Endothelial cell (in vitro differentiated cells): Measurements from ENCODE around the gene CACNA1C. TPM values are rescaled to one million over a fixed set of nuclear protein-coding genes. Genes with fewer than 3 reads are reported as not detected.
"Not testable (repeated sequence)": the region's sequence is repeated elsewhere in the genome, so short reads cannot be mapped to it uniquely, and the experiment has no call there.

Experiments
- DNase-seq: peaks from one replicate; pipeline ENCODE4 v3.0.0; 2021; ENCODE audit warnings: low spot score
- H3K27ac Mint-ChIP-seq: one replicate; pipeline ENCODE4 v1.8.0; 2021; ENCODE audit warnings: mixed read lengths, inconsistent platforms; ENCODE audit not compliant: unreplicated experiment
- H3K27me3 Mint-ChIP-seq: one replicate; pipeline ENCODE4 v1.8.0; 2021; ENCODE audit warnings: mild to moderate bottlenecking, moderate library complexity, mixed read lengths, inconsistent platforms; ENCODE audit not compliant: unreplicated experiment
- H3K36me3 Mint-ChIP-seq: one replicate; pipeline ENCODE4 v1.8.0; 2021; ENCODE audit warnings: mild to moderate bottlenecking, low read depth, mixed read lengths, inconsistent platforms; ENCODE audit not compliant: unreplicated experiment
- H3K4me1 Mint-ChIP-seq: one replicate; pipeline ENCODE4 v1.8.0; 2021; ENCODE audit warnings: mild to moderate bottlenecking, mixed read lengths, inconsistent platforms; ENCODE audit not compliant: unreplicated experiment
- H3K4me3 Mint-ChIP-seq: one replicate; pipeline ENCODE4 v1.8.0; 2021; ENCODE audit warnings: mild to moderate bottlenecking, mixed read lengths, inconsistent platforms; ENCODE audit not compliant: unreplicated experiment
- H3K9me3 Mint-ChIP-seq: one replicate; pipeline ENCODE4 v1.8.0; 2021; ENCODE audit warnings: mixed read lengths, inconsistent platforms; ENCODE audit not compliant: unreplicated experiment
- CTCF ChIP-seq: fragments of 200-600 bp; sonication (generic); IDR thresholded peaks from one replicate; pipeline ENCODE4 v1.5.0; 2021; ENCODE audit warnings: antibody characterized with exemption; ENCODE audit not compliant: unreplicated experiment
- total RNA-seq: library from RNA; stranded (reverse); fragmentation: NEBNext Ultra II Directional; extraction: Animal tissue kit (Norgen Biotek cat#: 25700); gene quantifications from one replicate; pipeline ENCODE4 v1.2.1, GENCODE V29; 2021; ENCODE audit not compliant: unreplicated experiment

The CACNA1C gene
- total RNA-seq, 1 donor from 2014 or later, result 11.1 TPM

- H3K4me3 Mint-ChIP-seq, result no peak overlapping the region
- H3K36me3 Mint-ChIP-seq, result peaks cover 20% of the 10 kb centered on the region
- peak overlapping the region; percentile 52 for H3K27ac Mint-ChIP-seq
- TF ChIP-seq CTCF, result no peak
- DNase-seq, result no peak
- no peaks in the 10 kb centered on the region for H3K9me3 Mint-ChIP-seq
- H3K4me1 Mint-ChIP-seq, result peaks cover 18% of the 10 kb centered on the region
- peaks cover 15% of the 10 kb centered on the region for H3K27me3 Mint-ChIP-seq
Observed at GRCh38 chr12:2680676-2681039, 627.9 kb downstream of the CACNA1C start.

GRCh38 chr12:2681450-2682205, 628.8 kb downstream of the CACNA1C start:
- Mint-ChIP-seq H3K4me3 (peak overlapping the region; percentile 48), H3K27me3 (peaks cover 15% of the 10 kb centered on the region), H3K4me1 (peaks cover 18% of the 10 kb centered on the region), H3K27ac (peak overlapping the region; percentile 67), H3K9me3 (no peaks in the 10 kb centered on the region), H3K36me3 (peaks cover 20% of the 10 kb centered on the region)
- TF ChIP-seq CTCF, result no peak
- no peak for DNase-seq

- TF ChIP-seq CTCF, result no peak
- H3K27ac Mint-ChIP-seq, result peak overlapping the region; percentile 58
- peaks cover 18% of the 10 kb centered on the region for H3K4me1 Mint-ChIP-seq
- peaks cover 15% of the 10 kb centered on the region for H3K27me3 Mint-ChIP-seq
- peak; percentile 61 for DNase-seq
- H3K4me3 Mint-ChIP-seq, result peak overlapping the region; percentile 80
- peaks cover 20% of the 10 kb centered on the region for H3K36me3 Mint-ChIP-seq
- H3K9me3 Mint-ChIP-seq, result no peaks in the 10 kb centered on the region
Observed at GRCh38 chr12:2682296-2683251, 629.8 kb downstream of the CACNA1C start.

GRCh38 chr12:2683283-2684025, 630.7 kb downstream of the CACNA1C start:
- TF ChIP-seq CTCF, result no peak
- H3K4me3 Mint-ChIP-seq, result no peak overlapping the region
- H3K36me3 Mint-ChIP-seq, result peaks cover 25% of the 10 kb centered on the region
- DNase-seq, result no peak
- no peaks in the 10 kb centered on the region for H3K9me3 Mint-ChIP-seq
- H3K27me3 Mint-ChIP-seq, result peaks cover 15% of the 10 kb centered on the region
- peaks cover 18% of the 10 kb centered on the region for H3K4me1 Mint-ChIP-seq
- H3K27ac Mint-ChIP-seq, result no peak overlapping the region

- Mint-ChIP-seq H3K4me1 (peaks cover 18% of the 10 kb centered on the region), H3K27me3 (peaks cover 16% of the 10 kb centered on the region), H3K36me3 (peaks cover 28% of the 10 kb centered on the region)
- not testable (repeated sequence) for H3K9me3 Mint-ChIP-seq, DNase-seq, H3K4me3 Mint-ChIP-seq, H3K27ac Mint-ChIP-seq
Observed at GRCh38 chr12:2684026-2684325, 631.2 kb downstream of the CACNA1C start.

GRCh38 chr12:2685620-2686279, 633.0 kb downstream of the CACNA1C start:
- not testable (repeated sequence) for DNase-seq, H3K4me3 Mint-ChIP-seq, H3K27ac Mint-ChIP-seq, H3K9me3 Mint-ChIP-seq
- Mint-ChIP-seq H3K4me1 (peaks cover 21% of the 10 kb centered on the region), H3K27me3 (peaks cover 21% of the 10 kb centered on the region), H3K36me3 (peaks cover 27% of the 10 kb centered on the region)
